ENCODE data around the gene EHD1.

DNA sequence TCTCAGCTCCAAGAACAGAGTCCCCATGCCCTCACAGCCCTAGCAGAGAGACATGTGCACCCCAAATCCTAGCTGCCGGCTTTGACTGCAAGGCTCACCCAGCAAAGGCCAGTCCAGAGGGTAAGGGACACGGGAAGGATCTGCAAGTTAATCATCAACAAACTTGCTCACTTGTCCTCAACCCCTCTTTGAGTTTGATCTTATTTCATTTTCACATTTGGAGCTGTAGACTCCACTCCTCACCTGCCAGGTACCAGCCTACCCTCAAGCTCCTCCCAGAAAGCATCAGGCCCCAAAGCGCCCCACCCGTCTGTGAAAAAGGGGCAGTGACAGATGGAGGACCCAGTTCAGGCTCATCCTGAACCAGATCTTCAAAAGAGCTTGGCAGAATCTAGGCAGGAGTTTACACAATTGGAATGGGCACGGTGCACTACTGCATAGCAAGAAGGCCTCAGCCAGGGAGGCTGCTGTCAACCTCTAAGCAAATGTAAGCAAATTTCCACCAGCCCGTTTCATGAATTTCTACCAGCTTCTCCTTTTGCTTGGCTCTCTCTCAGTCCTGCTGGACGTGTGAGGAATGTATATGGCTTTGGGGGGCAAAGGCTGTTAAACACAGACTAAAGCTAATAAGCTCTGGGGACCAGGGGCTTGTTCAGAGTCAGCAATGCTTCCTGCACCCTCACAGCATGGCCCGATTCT, 5.5 kb downstream of the EHD1 start:
- TF ChIP-seq CTCF (IDR thresholded peaks at IDR 0.05) (no peak), POLR2A (IDR thresholded peaks at IDR 0.05) (no peak)
